Measurements from ENCODE around the gene TPCN2. TPM values are rescaled to one million over a fixed set of nuclear protein-coding genes. Genes with fewer than 3 reads are reported as not detected.

TPCN2 gene
- total and polyA plus RNA-seq, 2 donors, result 14.0 to 14.4 TPM

GRCh38 chr11:69053546-69054396, 5.0 kb downstream of the TPCN2 start:
- Histone ChIP-seq H3K4me3 (ENCODE audit: low read depth, low read length) (no peak overlapping the region), H3K36me3 (ENCODE audit: insufficient read depth) (no peaks in the 10 kb centered on the region)

GRCh38 chr11:69054397-69055211, 5.9 kb downstream of the TPCN2 start:
- Histone ChIP-seq H3K27ac (ENCODE audit: low read depth) (no peak overlapping the region), H3K36me3 (ENCODE audit: insufficient read depth) (no peaks in the 10 kb centered on the region), H3K4me1 (ENCODE audit: insufficient read depth) (peaks cover 2% of the 10 kb centered on the region), H3K4me3 (ENCODE audit: low read depth, low read length) (no peak overlapping the region)
- no peak for DNase-seq (ENCODE audit: extremely low spot score)
- WGBS, result 90% methylated on average over 31 of the region's 31 CpGs

More at GRCh38 chr11:69053546-69054396, 5.0 kb downstream of the TPCN2 start:
- peaks cover 2% of the 10 kb centered on the region for H3K4me1 ChIP-seq (ENCODE audit: insufficient read depth)
- WGBS, result 85% methylated on average over 35 of the region's 35 CpGs
- no peak overlapping the region for H3K27ac ChIP-seq (ENCODE audit: low read depth)
- DNase-seq (ENCODE audit: extremely low spot score), result no peak

- no peak for DNase-seq (ENCODE audit: extremely low spot score)
- Histone ChIP-seq H3K27ac (ENCODE audit: low read depth) (no peak overlapping the region), H3K36me3 (ENCODE audit: insufficient read depth) (no peaks in the 10 kb centered on the region), H3K4me3 (ENCODE audit: low read depth, low read length) (no peak overlapping the region), H3K4me1 (ENCODE audit: insufficient read depth) (no peaks in the 10 kb centered on the region)
- 91% methylated on average over 21 of the region's 21 CpGs for WGBS
Measured at GRCh38 chr11:69055212-69055586, 6.5 kb downstream of the TPCN2 start.

GRCh38 chr11:69055598-69056516, 7.1 kb downstream of the TPCN2 start:
- DNase-seq (ENCODE audit: extremely low spot score), result no peak
- no peaks in the 10 kb centered on the region for H3K36me3 ChIP-seq (ENCODE audit: insufficient read depth)
- H3K4me1 ChIP-seq (ENCODE audit: insufficient read depth), result no peaks in the 10 kb centered on the region
- H3K27ac ChIP-seq (ENCODE audit: low read depth), result no peak overlapping the region
- H3K4me3 ChIP-seq (ENCODE audit: low read depth, low read length), result no peak overlapping the region
- 82% methylated on average over 22 of the region's 22 CpGs for WGBS

- no peaks in the 10 kb centered on the region for H3K4me1 ChIP-seq (ENCODE audit: insufficient read depth)
Measured at GRCh38 chr11:69057236-69057635, 8.5 kb downstream of the TPCN2 start.

GRCh38 chr11:69057801-69058200, 9.1 kb downstream of the TPCN2 start:
- Histone ChIP-seq H3K4me3 (ENCODE audit: low read depth, low read length) (no peak overlapping the region), H3K27ac (ENCODE audit: low read depth) (no peak overlapping the region), H3K4me1 (ENCODE audit: insufficient read depth) (no peaks in the 10 kb centered on the region), H3K36me3 (ENCODE audit: insufficient read depth) (no peaks in the 10 kb centered on the region)
- WGBS, result 84% methylated on average over 14 of the region's 14 CpGs
- DNase-seq (ENCODE audit: extremely low spot score), result no peak

More at GRCh38 chr11:69057236-69057635, 8.5 kb downstream of the TPCN2 start:
- 93% methylated on average over 15 of the region's 15 CpGs for WGBS
- H3K4me3 ChIP-seq (ENCODE audit: low read depth, low read length), result no peak overlapping the region
- no peak for DNase-seq (ENCODE audit: extremely low spot score)
- no peak overlapping the region for H3K27ac ChIP-seq (ENCODE audit: low read depth)
- H3K36me3 ChIP-seq (ENCODE audit: insufficient read depth), result no peaks in the 10 kb centered on the region

- Histone ChIP-seq H3K4me3 (ENCODE audit: low read depth, low read length) (no peak overlapping the region), H3K27ac (ENCODE audit: low read depth) (no peak overlapping the region), H3K36me3 (ENCODE audit: insufficient read depth) (no peaks in the 10 kb centered on the region), H3K4me1 (ENCODE audit: insufficient read depth) (no peaks in the 10 kb centered on the region)
- 80% methylated on average over 23 of the region's 23 CpGs for WGBS
- no peak for DNase-seq (ENCODE audit: extremely low spot score)
Measured at GRCh38 chr11:69058511-69059270, 10.0 kb downstream of the TPCN2 start.

GRCh38 chr11:69059429-69059828, 10.7 kb downstream of the TPCN2 start:
- DNase-seq (ENCODE audit: extremely low spot score), result no peak
- H3K27ac ChIP-seq (ENCODE audit: low read depth), result no peak overlapping the region
- no peak overlapping the region for H3K4me3 ChIP-seq (ENCODE audit: low read depth, low read length)
- no peaks in the 10 kb centered on the region for H3K4me1 ChIP-seq (ENCODE audit: insufficient read depth)
- WGBS, result 94% methylated on average over 7 of the region's 7 CpGs
- no peaks in the 10 kb centered on the region for H3K36me3 ChIP-seq (ENCODE audit: insufficient read depth)

GRCh38 chr11:69059985-69060384, 11.3 kb downstream of the TPCN2 start:
- no peak overlapping the region for H3K27ac ChIP-seq (ENCODE audit: low read depth)
- H3K4me3 ChIP-seq (ENCODE audit: low read depth, low read length), result no peak overlapping the region
- H3K36me3 ChIP-seq (ENCODE audit: insufficient read depth), result no peaks in the 10 kb centered on the region
- H3K4me1 ChIP-seq (ENCODE audit: insufficient read depth), result no peaks in the 10 kb centered on the region
- no peak for DNase-seq (ENCODE audit: extremely low spot score)
- WGBS, result 87% methylated on average over 12 of the region's 12 CpGs

GRCh38 chr11:69060806-69061712, 12.3 kb downstream of the TPCN2 start:
- Histone ChIP-seq H3K36me3 (ENCODE audit: insufficient read depth) (no peaks in the 10 kb centered on the region), H3K4me1 (ENCODE audit: insufficient read depth) (no peaks in the 10 kb centered on the region), H3K27ac (ENCODE audit: low read depth) (no peak overlapping the region), H3K4me3 (ENCODE audit: low read depth, low read length) (no peak overlapping the region)
- no peak for DNase-seq (ENCODE audit: extremely low spot score)
- 86% methylated on average over 25 of the region's 25 CpGs for WGBS

- no peak for DNase-seq (ENCODE audit: extremely low spot score)
- WGBS, result 79% methylated on average over 4 of the region's 4 CpGs
- Histone ChIP-seq H3K4me3 (ENCODE audit: low read depth, low read length) (no peak overlapping the region), H3K36me3 (ENCODE audit: insufficient read depth) (no peaks in the 10 kb centered on the region), H3K27ac (ENCODE audit: low read depth) (no peak overlapping the region), H3K4me1 (ENCODE audit: insufficient read depth) (no peaks in the 10 kb centered on the region)
Measured at GRCh38 chr11:69061713-69062053, 13.0 kb downstream of the TPCN2 start.

Measured in urinary bladder (tissue), 4 donors.